Dendritic cell treated with granulocyte-macrophage colony-stimulating factor and Interleukin-4, amounts not matched to agents 40 ng/mL and 50 ng/mL, for 4 days (primary cell): ENCODE data around the gene BCLAF1.
"Not testable (repeated sequence)": the region's sequence is repeated elsewhere in the genome, so short reads cannot be mapped to it uniquely, and the experiment has no call there.

ENCODE experiments used
- H3K27ac Mint-ChIP-seq: one replicate; pipeline ENCODE4 v1.8.0; 2022; ENCODE audit warnings: mild to moderate bottlenecking, mixed read lengths
- H3K27me3 Mint-ChIP-seq: one replicate; pipeline ENCODE4 v1.8.0; 2022; ENCODE audit warnings: mild to moderate bottlenecking, mixed read lengths
- H3K36me3 Mint-ChIP-seq: one replicate; pipeline ENCODE4 v1.8.0; 2022; ENCODE audit warnings: low read depth, mixed read lengths
- H3K4me1 Mint-ChIP-seq: one replicate; pipeline ENCODE4 v1.8.0; 2022; ENCODE audit warnings: low read depth, mixed read lengths
- H3K4me3 Mint-ChIP-seq: one replicate; pipeline ENCODE4 v1.8.0; 2022; ENCODE audit warnings: mild to moderate bottlenecking, moderate library complexity, mixed read lengths
- H3K9me3 Mint-ChIP-seq: one replicate; pipeline ENCODE4 v1.8.0; 2022; ENCODE audit warnings: mixed read lengths
- intact Hi-C: fragments of 100-400 bp; cut with micrococcal nuclease; formaldehyde crosslinking; loops from one replicate; pipeline ENCODE4 v1.15.0; 2022

BCLAF1 gene

DNA sequence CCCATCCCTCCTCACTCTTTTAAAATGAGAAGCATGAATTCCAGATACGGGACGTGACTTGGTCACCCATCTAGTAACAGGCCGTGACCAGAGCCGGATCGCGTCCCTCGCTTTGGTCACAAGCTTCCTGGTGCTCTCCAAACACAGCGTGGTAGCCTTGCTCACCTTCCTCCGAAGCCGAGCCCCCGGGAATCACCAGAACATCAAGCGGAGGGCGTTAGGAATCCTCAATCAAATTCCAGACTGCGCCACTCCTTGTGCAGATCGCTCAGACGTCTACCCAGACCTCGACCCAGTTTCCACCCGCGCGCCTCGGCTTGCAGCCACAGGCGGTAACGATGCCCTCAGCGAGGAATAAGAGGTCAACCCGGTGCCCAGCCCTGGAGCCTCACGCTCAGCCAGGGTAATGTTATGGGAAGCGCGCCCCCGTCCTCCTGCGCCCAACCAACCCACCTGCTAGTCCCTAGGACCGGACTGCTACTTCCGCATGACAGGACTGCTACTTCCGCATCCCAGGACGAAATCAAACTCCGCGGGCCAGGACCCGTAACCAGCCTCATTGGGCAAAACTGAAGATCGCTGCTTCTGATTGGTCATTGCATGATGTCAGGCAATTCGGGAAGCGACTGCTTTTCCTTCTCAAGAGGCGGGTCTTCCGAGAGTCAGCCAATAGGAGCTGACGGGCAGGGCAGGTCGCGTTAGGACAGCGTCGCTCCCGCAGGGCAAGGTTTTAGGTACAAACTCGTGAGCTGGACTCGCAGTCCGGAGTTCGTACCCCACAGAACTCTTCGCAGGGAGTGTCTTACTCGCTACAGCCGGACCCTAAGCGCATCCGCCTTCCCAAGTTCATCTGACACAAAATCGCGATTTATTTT is 39.6 kb downstream of the BCLAF1 start, which contains the start of gene MTFR2:
Gene MTFR2, minus strand, starts transcription at position 501 of the 875 bp plus-strand sequence. CDS start 1,212 bp downstream, outside the sequence.
- H3K9me3 Mint-ChIP-seq, result no peaks in the 10 kb centered on the region
- peak within 1 kb of the TSS; percentile 88 for H3K27ac Mint-ChIP-seq
- H3K36me3 Mint-ChIP-seq, result peaks cover 19% of the 10 kb centered on the region
- peaks cover 37% of the 10 kb centered on the region for H3K4me1 Mint-ChIP-seq
- intact Hi-C loops, result loop anchor here (5.0 kb wide), 2 partner anchors 37 to 302 kb away; partner anchors contain the start of genes BCLAF1 and MAP7
- peak within 1 kb of the TSS; percentile 98 for H3K4me3 Mint-ChIP-seq
- H3K27me3 Mint-ChIP-seq, result no peaks in the 10 kb centered on the region

DNA sequence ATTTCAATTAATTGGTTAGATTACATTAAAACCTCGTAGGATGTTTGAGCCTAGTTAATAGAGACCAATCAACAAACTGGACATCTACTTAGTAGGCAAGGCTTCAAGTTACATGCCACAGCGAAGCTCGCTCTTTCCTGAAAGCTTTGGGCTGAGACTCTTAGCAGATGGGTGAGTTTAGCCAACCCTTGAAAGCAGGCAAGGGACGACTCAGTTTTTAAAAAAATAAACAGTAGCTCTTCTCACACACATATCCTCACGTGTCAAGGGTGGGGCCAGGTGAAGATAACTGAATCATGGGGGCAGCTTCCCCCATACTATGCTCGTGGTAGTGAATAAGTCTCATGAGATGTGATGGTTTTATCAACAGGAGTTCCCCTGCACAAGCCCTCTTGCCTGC is 40.3 kb downstream of the BCLAF1 start:
- peak overlapping the region; percentile 98 for H3K4me3 Mint-ChIP-seq
- intact Hi-C loops, result no loop called here
- H3K27ac Mint-ChIP-seq, result peak overlapping the region; percentile 88
- H3K4me1 Mint-ChIP-seq, result peaks cover 37% of the 10 kb centered on the region
- no peaks in the 10 kb centered on the region for H3K9me3 Mint-ChIP-seq
- no peaks in the 10 kb centered on the region for H3K27me3 Mint-ChIP-seq
- peaks cover 21% of the 10 kb centered on the region for H3K36me3 Mint-ChIP-seq

DNA sequence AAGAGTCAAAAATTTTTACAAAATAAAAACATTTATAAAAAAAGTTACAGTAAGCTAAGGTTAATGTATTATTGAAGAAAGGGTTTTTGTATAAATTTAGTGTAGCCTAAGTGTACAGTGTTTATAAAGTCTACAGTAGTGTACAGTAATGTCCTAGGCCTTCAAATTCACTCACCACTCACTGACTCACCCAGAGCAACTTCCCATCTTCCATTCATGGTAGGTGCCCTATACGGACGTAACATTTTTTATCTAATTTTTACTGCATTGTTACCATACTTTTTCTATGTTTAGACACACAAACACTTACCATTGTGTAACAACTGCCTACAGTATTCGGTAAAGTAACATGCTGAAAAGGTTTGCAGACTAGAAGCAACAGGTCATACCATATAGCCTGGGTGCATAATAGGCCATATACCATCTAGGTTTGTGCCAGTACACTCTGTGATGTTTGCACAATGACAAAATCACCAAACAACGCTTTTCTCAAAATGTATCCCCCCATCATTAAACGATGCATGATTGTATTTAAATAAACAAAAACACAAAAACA is 45.5 kb downstream of the BCLAF1 start:
- Mint-ChIP-seq H3K27me3 (no peaks in the 10 kb centered on the region), H3K27ac (no peak overlapping the region), H3K9me3 (no peaks in the 10 kb centered on the region), H3K4me1 (peaks cover 7% of the 10 kb centered on the region), H3K4me3 (no peak overlapping the region), H3K36me3 (peaks cover 29% of the 10 kb centered on the region)
- intact Hi-C loops, result no loop called here

DNA sequence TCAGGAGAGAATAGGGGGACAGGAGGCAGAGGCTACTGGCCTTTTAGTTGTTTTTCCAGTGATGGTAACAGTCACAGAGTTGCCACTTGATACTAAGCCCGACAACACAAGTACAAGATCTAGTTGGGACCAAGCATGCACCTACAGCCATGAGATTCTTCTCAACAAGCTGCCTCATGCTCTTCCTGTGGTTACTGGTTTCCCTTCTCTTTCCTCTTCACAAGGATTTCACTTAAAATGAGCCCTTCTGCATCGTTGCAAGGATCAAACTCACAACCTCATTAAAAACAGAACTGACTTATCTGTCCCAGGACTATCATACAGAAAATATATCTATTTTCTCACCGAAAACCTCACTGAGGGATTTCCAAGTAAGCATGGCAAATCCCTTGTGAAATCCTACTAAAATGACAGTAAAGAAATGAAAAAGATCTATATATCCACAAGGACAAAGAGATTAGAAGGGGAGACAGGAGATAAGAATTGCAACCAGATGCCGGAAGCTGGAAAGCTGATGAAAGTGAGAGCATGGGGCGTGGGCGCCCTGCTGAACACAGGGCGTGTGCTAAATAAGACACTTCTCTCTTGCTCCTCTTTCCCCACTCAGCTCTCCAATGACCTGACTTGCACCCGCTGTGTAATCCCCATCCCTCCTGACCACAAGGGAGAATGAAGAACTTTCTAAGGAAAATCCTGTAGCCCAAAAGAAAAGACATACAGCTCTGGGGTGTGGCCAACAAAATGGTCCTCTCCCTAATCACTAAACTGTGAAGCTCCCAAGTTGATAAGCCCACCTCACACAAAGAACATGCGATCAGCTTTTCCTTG is 53.0 kb downstream of the BCLAF1 start:
- Mint-ChIP-seq H3K27ac (peak overlapping the region; percentile 29), H3K4me1 (peaks cover 37% of the 10 kb centered on the region), H3K4me3 (peak overlapping the region; percentile 59), H3K27me3 (no peaks in the 10 kb centered on the region), H3K9me3 (no peaks in the 10 kb centered on the region), H3K36me3 (peaks cover 9% of the 10 kb centered on the region)
- intact Hi-C loops, result no loop called here

DNA sequence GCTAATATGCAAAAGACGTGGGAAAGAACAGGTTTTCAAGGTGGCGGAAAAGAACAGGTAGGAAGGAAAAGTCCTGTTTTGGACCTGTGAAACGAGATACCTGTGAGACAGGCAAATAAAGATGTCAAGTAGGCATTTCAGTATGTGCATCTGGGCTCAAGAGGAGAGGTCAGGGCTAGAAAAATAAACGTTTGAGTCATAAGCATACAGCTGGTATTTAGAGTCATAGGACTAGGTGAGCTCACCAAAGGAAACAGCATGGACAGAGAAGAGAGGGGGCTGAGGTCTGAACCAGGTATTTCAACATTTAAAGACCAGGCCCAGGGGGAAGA is 54.4 kb downstream of the BCLAF1 start:
- H3K4me3 Mint-ChIP-seq, result no peak overlapping the region
- no peaks in the 10 kb centered on the region for H3K9me3 Mint-ChIP-seq
- intact Hi-C loops, result no loop called here
- peaks cover 9% of the 10 kb centered on the region for H3K36me3 Mint-ChIP-seq
- H3K27ac Mint-ChIP-seq, result no peak overlapping the region
- no peaks in the 10 kb centered on the region for H3K27me3 Mint-ChIP-seq
- H3K4me1 Mint-ChIP-seq, result peaks cover 46% of the 10 kb centered on the region

DNA sequence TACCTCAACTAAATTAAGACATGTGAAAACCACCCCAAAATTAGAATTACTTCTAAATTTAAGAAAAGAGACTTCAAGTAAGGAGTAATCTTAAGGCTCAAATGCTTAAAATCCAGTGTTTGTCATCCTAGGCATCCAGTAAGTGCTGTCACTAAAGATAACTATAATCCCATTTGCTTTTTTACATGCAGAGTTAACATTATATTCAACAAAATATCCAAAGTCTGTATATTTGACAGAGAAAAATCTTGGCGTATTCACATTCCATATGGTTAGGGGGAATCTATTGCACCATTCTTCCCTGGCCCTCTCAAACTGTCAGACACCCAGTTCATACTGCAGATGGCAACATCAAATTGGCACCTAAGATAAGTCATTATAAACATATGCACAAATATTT is 56.9 kb downstream of the BCLAF1 start:
- intact Hi-C loops, result no loop called here
- Mint-ChIP-seq H3K27ac (peak overlapping the region; percentile 21), H3K4me1 (peaks cover 68% of the 10 kb centered on the region), H3K36me3 (no peaks in the 10 kb centered on the region), H3K9me3 (no peaks in the 10 kb centered on the region), H3K27me3 (no peaks in the 10 kb centered on the region), H3K4me3 (no peak overlapping the region)

DNA sequence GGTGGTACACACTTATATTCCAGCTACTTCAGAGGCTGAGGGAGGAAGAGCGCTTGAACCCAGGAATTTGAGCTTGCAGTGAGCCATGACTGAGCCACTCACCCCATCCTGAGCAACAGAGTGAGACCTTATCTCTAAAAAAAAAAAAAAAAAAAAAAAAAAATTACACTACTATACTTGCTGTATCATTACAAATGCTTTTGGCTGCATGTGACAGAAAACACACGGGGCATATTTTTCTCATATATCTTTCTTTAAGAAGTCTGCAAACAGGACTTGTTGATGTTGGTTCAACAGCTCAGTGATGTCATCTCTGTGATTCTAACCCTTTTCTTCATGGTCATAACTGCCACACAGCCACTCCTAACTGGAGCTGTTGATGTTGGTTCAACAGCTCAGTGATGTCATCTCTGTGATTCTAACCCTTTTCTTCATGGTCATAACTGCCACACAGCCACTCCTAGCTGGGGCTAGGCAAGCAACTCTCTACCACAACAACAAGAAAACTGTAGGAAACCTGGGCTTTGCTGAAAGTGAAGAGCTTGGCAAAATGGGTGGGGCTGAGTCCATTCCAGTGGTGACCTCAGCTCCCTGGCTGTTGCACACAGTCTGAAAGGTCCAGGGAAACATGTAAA is 59.3 kb downstream of the BCLAF1 start:
- Mint-ChIP-seq H3K9me3 (no peaks in the 10 kb centered on the region), H3K27me3 (no peaks in the 10 kb centered on the region), H3K4me1 (peaks cover 63% of the 10 kb centered on the region), H3K4me3 (no peak overlapping the region), H3K36me3 (no peaks in the 10 kb centered on the region), H3K27ac (no peak overlapping the region)
- intact Hi-C loops, result no loop called here

DNA sequence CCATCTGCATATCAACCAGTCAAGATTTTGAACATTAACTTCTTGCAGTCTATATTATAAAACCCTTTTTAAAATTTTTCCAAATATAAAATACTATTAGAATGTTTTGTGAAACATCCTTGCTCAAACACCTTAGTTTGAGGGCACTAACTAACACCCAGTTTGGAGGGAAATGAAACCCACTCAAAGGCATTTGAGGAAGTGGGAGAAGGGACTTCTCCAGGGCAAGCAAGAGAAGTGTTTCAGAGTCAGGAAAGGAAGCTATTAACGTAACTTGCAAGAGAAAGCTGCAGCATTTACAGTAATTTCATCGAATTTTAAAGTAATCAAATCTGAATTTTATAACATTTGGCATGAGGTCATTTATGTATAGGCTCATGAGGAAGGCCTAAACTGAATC is 60.8 kb downstream of the BCLAF1 start:
- peak overlapping the region; percentile 52 for H3K27ac Mint-ChIP-seq
- no peaks in the 10 kb centered on the region for H3K36me3 Mint-ChIP-seq
- no peaks in the 10 kb centered on the region for H3K27me3 Mint-ChIP-seq
- no peaks in the 10 kb centered on the region for H3K9me3 Mint-ChIP-seq
- peaks cover 53% of the 10 kb centered on the region for H3K4me1 Mint-ChIP-seq
- no peak overlapping the region for H3K4me3 Mint-ChIP-seq
- intact Hi-C loops, result loop anchor here (10.0 kb wide), 2 partner anchors 194 to 724 kb away; no protein-coding TSS in a partner anchor

DNA sequence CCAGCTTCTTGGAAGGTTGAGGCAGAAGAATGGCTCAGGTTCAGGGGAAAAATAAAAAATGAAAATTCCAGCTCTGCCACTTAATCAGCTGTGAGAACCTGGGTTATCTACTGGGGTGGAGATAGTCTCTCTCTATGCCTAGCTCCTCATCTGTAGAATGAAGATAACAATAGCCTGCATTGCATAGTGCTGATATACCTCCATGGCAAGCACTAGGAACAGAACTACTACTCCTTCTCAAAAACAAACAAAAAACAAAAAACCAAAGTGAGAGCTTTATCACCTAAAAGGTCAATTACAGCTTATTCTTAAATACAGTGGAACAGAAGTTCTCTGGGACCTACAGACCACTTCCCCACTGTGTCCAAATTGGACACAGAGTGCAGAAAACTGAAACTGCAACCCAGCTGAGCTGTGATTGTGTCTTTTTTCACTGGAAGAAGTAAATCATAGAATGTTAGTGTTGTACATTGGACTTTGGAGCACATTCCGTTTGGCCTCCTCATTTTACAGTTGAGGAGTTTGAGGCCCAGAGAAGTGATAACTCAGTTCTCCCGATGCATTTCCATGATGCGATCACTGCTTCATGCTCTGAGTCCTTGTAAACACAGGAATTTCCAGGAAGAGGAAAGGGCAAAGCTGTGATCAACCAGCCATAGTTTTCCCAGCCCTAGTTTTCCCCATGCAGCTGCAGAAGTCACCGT is 62.8 kb downstream of the BCLAF1 start:
- Mint-ChIP-seq H3K4me3 (no peak overlapping the region), H3K27ac (peak overlapping the region; percentile 67)
- intact Hi-C loops, result loop anchor here (1.0 to 10.0 kb wide), 5 partner anchors 192 to 774 kb away; no protein-coding TSS in a partner anchor

DNA sequence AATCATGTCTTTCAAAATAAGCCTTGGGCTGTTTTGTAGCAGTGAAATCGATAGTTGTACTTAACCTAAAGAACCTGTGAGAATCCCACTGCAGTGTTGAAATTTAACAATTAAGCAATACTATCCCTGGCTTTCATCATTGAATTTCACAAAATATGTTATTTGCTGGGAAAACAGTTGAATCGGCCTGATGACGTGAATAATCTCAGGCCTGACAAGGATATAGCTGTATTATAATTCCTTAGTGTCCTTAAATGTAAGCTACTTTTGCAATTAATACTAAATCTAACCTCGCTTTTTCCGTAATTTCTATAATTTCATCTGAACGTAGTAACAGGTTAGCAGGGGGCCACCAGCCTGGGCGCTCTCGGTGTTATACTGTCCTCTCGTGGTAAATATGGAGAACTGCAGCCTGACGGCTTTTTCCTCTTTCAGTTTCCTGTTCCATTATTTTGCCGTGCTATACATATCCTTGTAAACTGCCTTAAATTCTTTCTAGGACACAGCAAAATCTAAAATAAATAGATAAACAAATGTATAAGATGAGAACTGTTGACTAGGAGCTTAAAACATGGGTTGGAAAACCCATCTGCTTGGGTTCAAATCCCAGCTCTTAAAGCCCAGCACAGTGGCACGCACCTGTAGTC is 63.5 kb downstream of the BCLAF1 start:
- no peaks in the 10 kb centered on the region for H3K9me3 Mint-ChIP-seq
- peaks cover 53% of the 10 kb centered on the region for H3K4me1 Mint-ChIP-seq
- H3K36me3 Mint-ChIP-seq, result no peaks in the 10 kb centered on the region
- H3K4me3 Mint-ChIP-seq, result no peak overlapping the region
- intact Hi-C loops, result loop anchor here (1.0 to 10.0 kb wide), 5 partner anchors 191 to 773 kb away; no protein-coding TSS in a partner anchor
- no peaks in the 10 kb centered on the region for H3K27me3 Mint-ChIP-seq
- H3K27ac Mint-ChIP-seq, result peak overlapping the region; percentile 67

More for the DNA sequence above, 62.8 kb downstream of the BCLAF1 start:
- Mint-ChIP-seq H3K4me1 (peaks cover 53% of the 10 kb centered on the region), H3K36me3 (no peaks in the 10 kb centered on the region), H3K9me3 (no peaks in the 10 kb centered on the region), H3K27me3 (no peaks in the 10 kb centered on the region)

DNA sequence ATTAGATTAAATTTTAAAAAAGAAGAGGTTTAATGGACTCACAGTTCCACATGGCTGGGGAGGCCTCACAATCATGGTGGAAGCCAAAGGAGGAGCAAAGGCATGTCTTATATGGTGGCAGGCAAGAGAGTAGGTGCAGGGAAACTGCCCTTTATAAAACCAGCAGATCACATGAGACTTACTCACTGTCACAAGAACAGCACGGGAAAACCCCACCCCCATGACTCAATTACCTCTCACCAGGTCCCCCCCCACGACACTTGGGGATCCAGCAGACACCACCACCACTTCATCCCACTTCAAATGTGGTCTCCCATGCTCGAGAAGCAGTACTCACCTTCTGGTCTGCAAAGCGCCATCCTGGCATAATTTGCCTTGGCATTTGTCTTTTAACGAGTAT is 64.2 kb downstream of the BCLAF1 start:
- H3K36me3 Mint-ChIP-seq, result no peaks in the 10 kb centered on the region
- intact Hi-C loops, result loop anchor here (10.0 kb wide), 2 partner anchors 191 to 721 kb away; no protein-coding TSS in a partner anchor
- no peak overlapping the region for H3K27ac Mint-ChIP-seq
- H3K4me1 Mint-ChIP-seq, result peaks cover 47% of the 10 kb centered on the region
- no peaks in the 10 kb centered on the region for H3K27me3 Mint-ChIP-seq
- peaks cover 3% of the 10 kb centered on the region for H3K9me3 Mint-ChIP-seq
- H3K4me3 Mint-ChIP-seq, result no peak overlapping the region

DNA sequence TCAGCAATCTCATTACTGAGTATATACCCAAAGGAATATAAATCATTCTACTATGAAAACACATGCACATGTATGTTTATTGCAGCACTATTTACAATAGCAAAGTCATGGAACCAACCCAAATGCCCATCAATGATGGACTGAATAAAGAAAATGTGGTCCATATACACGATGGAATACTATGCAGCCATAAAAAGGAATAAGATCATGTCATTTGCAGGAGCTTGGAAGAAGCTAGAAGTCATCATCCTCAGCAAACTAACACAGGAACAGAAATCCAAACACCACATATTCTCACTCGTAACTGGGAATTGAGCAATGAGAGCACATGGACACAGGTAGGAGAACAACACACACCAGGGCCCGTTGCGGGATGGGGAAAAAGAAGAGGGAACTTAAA is 64.7 kb downstream of the BCLAF1 start:
- not testable (repeated sequence) for H3K4me3 Mint-ChIP-seq
- intact Hi-C loops, result loop anchor here (5.0 to 10.0 kb wide), 3 partner anchors 190 to 720 kb away; no protein-coding TSS in a partner anchor

More for the DNA sequence above, 64.7 kb downstream of the BCLAF1 start:
- peaks cover 42% of the 10 kb centered on the region for H3K4me1 Mint-ChIP-seq
- H3K9me3 Mint-ChIP-seq, H3K36me3 Mint-ChIP-seq, H3K27ac Mint-ChIP-seq, H3K27me3 Mint-ChIP-seq: not testable (repeated sequence)
